T-cell (primary cell): Measurements from ENCODE around the gene SPHK2. TPM values are rescaled to one million over a fixed set of nuclear protein-coding genes. Genes with fewer than 3 reads are reported as not detected.

Experiments
- total RNA-seq, 35 experiments: library from RNA in 6 of 35; stranded (reverse) in 6 of 35; fragments of 120-200 nt in 1 of 35; gene quantifications; one replicate each; pipeline versions ENCODE4 v1.2.1 to v1.2.4 and lab custom pipeline; 2013 to 2026

The SPHK2 gene
- total RNA-seq, 5 donors from 2014 or later (not counting 1 experiment from before 2014, with no cell fraction given), result 18.0 to 37.0 (median 31.8) TPM

Other genes with a start within 250 kb of the SPHK2 start
- 10 to 100 TPM; 40.9 to 55.9 (median 47.5) TPM for gene KDELR1, start 228.0 kb upstream of the SPHK2 start, total RNA-seq
- under 1 TPM in 4 of 5 donors, not detected in 1; 0.13 to 0.23 (median 0.16) TPM for gene GRIN2D, start 225.8 kb upstream of the SPHK2 start, total RNA-seq
- gene GRWD1, start 173.5 kb upstream of the SPHK2 start, total RNA-seq, result 10 to 100 TPM; 29.7 to 55.2 (median 42.6) TPM
- gene KCNJ14, start 163.9 kb upstream of the SPHK2 start, total RNA-seq, result 1 to 10 TPM; 2.6 to 3.5 (median 3.2) TPM
- gene CYTH2, start 150.1 kb upstream of the SPHK2 start, total RNA-seq, result 10 to 100 TPM; 37.8 to 81.5 (median 70.6) TPM
- 10 to 100 TPM; 17.5 to 28.2 (median 23.5) TPM for gene LMTK3, start 107.7 kb upstream of the SPHK2 start, total RNA-seq
- not detected for gene SULT2B1, start 67.3 kb upstream of the SPHK2 start, total RNA-seq
- gene SPACA4, start 12.8 kb upstream of the SPHK2 start, total RNA-seq, result not detected
- gene FAM83E, start 4.4 kb upstream of the SPHK2 start, total RNA-seq, result 1 to 10 TPM in 4 of 5 donors, not detected in 1; 2.3 to 3.0 (median 2.7) TPM
- 1,000 to 10,000 TPM; 2,370 to 2,784 (median 2,662) TPM for gene RPL18, start 328 bp upstream of the SPHK2 start, total RNA-seq
- 10 to 100 TPM; 24.5 to 57.2 (median 56.0) TPM for gene DBP, start 17.9 kb downstream of the SPHK2 start, total RNA-seq
- 10 to 100 TPM in 4 of 5 donors, 1 to 10 TPM in 1; 8.0 to 18.5 (median 11.0) TPM for gene CA11, start 26.7 kb downstream of the SPHK2 start, total RNA-seq
- gene NTN5, start 53.5 kb downstream of the SPHK2 start, total RNA-seq, result 1 to 10 TPM; 2.2 to 4.2 (median 3.5) TPM
- gene FUT2, start 76.5 kb downstream of the SPHK2 start, total RNA-seq, result under 1 TPM in 1 of 5 donors, not detected in 4; 0.16 TPM
- 1 to 10 TPM in 4 of 5 donors, under 1 TPM in 1; 0.56 to 2.4 (median 1.6) TPM for gene MAMSTR, start 100.2 kb downstream of the SPHK2 start, total RNA-seq
- gene RASIP1, start 121.1 kb downstream of the SPHK2 start, total RNA-seq, result under 1 TPM in 3 of 5 donors, not detected in 2; 0.23 to 0.65 (median 0.32) TPM
- gene IZUMO1, start 127.4 kb downstream of the SPHK2 start, total RNA-seq, result not detected
- gene FUT1, start 133.1 kb downstream of the SPHK2 start, total RNA-seq, result under 1 TPM; 0.09 to 0.28 (median 0.15) TPM
- not detected for gene FGF21, start 136.0 kb downstream of the SPHK2 start, total RNA-seq
- 10 to 100 TPM; 21.5 to 40.6 (median 36.6) TPM for gene BCAT2, start 191.5 kb downstream of the SPHK2 start, total RNA-seq
- gene HSD17B14, start 217.0 kb downstream of the SPHK2 start, total RNA-seq, result 1 to 10 TPM in 2 of 5 donors, under 1 TPM in 2, not detected in 1; 0.58 to 2.1 (median 1.1) TPM
- 10 to 100 TPM in 1 of 5 donors, 1 to 10 TPM in 4; 2.7 to 11.8 (median 5.2) TPM for gene PLEKHA4, start 249.1 kb downstream of the SPHK2 start, total RNA-seq